ENCODE data around the gene MACROH2A1.

DNA sequence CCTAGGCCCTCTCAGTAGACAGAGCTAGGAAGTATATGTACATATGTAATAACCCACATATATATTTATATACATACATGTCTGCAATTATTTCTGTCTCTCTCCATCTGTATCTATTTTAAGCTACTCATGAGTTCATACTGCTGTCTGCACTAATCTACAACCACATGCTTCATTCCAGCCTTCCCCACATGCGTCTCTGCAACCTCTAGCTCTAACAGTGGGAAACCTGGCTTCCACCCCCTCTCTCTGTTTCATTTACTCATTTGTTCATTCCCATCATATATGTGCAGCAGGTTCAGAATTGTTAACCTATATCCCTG lies 24.8 kb upstream of the MACROH2A1 start:
- TF ChIP-seq CTCF (IDR thresholded peaks at IDR 0.05; ENCODE audit: low read length) (no peak), EZH2 (IDR thresholded peaks at IDR 0.05; ENCODE audit: borderline replicate concordance, low read length) (no peak)
